ENCODE results near the gene RALGAPB. TPM values are rescaled to one million over a fixed set of nuclear protein-coding genes. Genes with fewer than 3 reads are reported as not detected.

Gene RALGAPB
- total RNA-seq, 1 experiment from 2014 or later: 36.7 TPM

- TF ChIP-seq, protein P1, sequence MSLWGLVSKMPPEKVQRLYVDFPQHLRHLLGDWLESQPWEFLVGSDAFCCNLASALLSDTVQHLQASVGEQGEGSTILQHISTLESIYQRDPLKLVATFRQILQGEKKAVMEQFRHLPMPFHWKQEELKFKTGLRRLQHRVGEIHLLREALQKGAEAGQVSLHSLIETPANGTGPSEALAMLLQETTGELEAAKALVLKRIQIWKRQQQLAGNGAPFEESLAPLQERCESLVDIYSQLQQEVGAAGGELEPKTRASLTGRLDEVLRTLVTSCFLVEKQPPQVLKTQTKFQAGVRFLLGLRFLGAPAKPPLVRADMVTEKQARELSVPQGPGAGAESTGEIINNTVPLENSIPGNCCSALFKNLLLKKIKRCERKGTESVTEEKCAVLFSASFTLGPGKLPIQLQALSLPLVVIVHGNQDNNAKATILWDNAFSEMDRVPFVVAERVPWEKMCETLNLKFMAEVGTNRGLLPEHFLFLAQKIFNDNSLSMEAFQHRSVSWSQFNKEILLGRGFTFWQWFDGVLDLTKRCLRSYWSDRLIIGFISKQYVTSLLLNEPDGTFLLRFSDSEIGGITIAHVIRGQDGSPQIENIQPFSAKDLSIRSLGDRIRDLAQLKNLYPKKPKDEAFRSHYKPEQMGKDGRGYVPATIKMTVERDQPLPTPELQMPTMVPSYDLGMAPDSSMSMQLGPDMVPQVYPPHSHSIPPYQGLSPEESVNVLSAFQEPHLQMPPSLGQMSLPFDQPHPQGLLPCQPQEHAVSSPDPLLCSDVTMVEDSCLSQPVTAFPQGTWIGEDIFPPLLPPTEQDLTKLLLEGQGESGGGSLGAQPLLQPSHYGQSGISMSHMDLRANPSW (CRISPR knock-in tag; conservative IDR thresholded peaks at IDR 0.05; ENCODE audit: low read depth): no peak
- TF ChIP-seq FOXP4 (CRISPR knock-in tag; IDR thresholded peaks at IDR 0.05): no peak
- TF ChIP-seq, protein P2, sequence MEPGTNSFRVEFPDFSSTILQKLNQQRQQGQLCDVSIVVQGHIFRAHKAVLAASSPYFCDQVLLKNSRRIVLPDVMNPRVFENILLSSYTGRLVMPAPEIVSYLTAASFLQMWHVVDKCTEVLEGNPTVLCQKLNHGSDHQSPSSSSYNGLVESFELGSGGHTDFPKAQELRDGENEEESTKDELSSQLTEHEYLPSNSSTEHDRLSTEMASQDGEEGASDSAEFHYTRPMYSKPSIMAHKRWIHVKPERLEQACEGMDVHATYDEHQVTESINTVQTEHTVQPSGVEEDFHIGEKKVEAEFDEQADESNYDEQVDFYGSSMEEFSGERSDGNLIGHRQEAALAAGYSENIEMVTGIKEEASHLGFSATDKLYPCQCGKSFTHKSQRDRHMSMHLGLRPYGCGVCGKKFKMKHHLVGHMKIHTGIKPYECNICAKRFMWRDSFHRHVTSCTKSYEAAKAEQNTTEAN (CRISPR knock-in tag; IDR thresholded peaks at IDR 0.05): no peak
- TF ChIP-seq JUN (CRISPR knock-in tag; IDR thresholded peaks at IDR 0.05): no peak
- no peak for TF ChIP-seq HMGA2 (CRISPR knock-in tag; IDR thresholded peaks at IDR 0.05)
- no peak for TF ChIP-seq EMX1 (CRISPR knock-in tag; IDR thresholded peaks at IDR 0.05)
- no peak for TF ChIP-seq E2F5 (CRISPR knock-in tag; IDR thresholded peaks at IDR 0.05)
Observed at GRCh38 chr20:38625896-38626295, 153.3 kb downstream of the RALGAPB start (continued).

GRCh38 chr20:38626921-38627659 is 154.4 kb downstream of the RALGAPB start:
- Mint-ChIP-seq H3K27ac (no peak overlapping the region), H3K27me3 (ENCODE audit: low read depth) (no peaks in the 10 kb centered on the region), H3K4me3 (no peak overlapping the region), H3K36me3 (no peaks in the 10 kb centered on the region), H3K9me3 (peaks cover 13% of the 10 kb centered on the region), H3K4me1 (peaks cover 20% of the 10 kb centered on the region)
- no peak for DNase-seq (ENCODE audit: low spot score)
- CTCF ChIA-PET: no interaction called here
- no peak for ATAC-seq
- TF ChIP-seq CREM (CRISPR knock-in tag; IDR thresholded peaks at IDR 0.05) (no peak), TEAD1 (CRISPR knock-in tag; IDR thresholded peaks at IDR 0.05) (no peak), E2F4 (CRISPR knock-in tag; IDR thresholded peaks at IDR 0.05; ENCODE audit: borderline replicate concordance, low read depth) (no peak), ZNF396 (CRISPR knock-in tag; IDR thresholded peaks at IDR 0.05; ENCODE audit: borderline replicate concordance) (no peak), NFE2L1 (CRISPR knock-in tag; IDR thresholded peaks at IDR 0.05) (no peak), NR3C1 (CRISPR knock-in tag; conservative IDR thresholded peaks at IDR 0.05; ENCODE audit: low read depth) (no peak), GRHL2 (CRISPR knock-in tag; IDR thresholded peaks at IDR 0.05; ENCODE audit: insufficient replicate concordance, severe bottlenecking) (no peak), FOXK1 (CRISPR knock-in tag; IDR thresholded peaks at IDR 0.05) (no peak), NR1H2 (CRISPR knock-in tag; IDR thresholded peaks at IDR 0.05) (no peak), TCF7 (CRISPR knock-in tag; IDR thresholded peaks at IDR 0.05; ENCODE audit: low read depth) (no peak), ZNF416 (CRISPR knock-in tag; IDR thresholded peaks at IDR 0.05) (no peak), ZNF121 (CRISPR knock-in tag; IDR thresholded peaks at IDR 0.05) (no peak), ETV6 (CRISPR knock-in tag; IDR thresholded peaks at IDR 0.05) (no peak), KAT7 (CRISPR knock-in tag; IDR thresholded peaks at IDR 0.05; ENCODE audit: borderline replicate concordance) (no peak), SMAD4 (CRISPR knock-in tag; IDR thresholded peaks at IDR 0.05) (no peak), TEAD4 (CRISPR knock-in tag; IDR thresholded peaks at IDR 0.05) (no peak), ZNF138 (CRISPR knock-in tag; conservative IDR thresholded peaks at IDR 0.05) (no peak)
- TF ChIP-seq, protein P2 (CRISPR knock-in tag; IDR thresholded peaks at IDR 0.05): no peak
- TF ChIP-seq, protein P3, sequence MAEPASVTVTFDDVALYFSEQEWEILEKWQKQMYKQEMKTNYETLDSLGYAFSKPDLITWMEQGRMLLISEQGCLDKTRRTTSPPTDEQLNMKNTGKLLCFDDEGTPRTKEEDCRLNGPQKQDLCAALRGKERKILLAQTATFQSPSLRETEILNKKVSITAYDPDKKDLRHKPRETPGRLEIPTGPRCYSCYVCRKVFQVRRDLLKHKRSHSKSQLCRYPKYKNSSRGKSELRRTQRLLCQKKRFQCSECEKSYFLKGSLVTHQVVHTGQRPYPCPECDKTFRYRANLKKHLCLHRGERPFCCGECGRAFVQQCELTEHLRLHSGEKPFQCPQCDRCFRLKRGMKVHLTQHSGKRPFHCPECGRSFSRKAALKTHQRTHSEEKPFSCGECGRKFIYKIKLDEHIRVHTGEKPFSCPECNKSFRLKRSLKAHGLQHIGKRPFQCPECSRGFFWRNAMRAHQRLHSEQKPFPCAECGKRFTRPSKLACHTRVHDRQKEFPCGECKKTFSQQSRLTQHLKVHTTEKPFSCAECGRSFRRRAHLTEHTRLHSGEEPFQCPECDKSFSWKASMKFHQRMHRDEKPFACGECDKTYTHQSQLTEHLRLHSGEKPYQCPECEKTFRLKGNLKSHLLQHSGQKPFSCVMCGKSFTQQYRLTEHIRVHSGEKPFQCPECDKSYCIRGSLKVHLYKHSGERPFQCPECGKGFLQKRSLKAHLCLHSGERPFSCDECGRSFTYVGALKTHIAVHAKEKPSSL (CRISPR knock-in tag; conservative IDR thresholded peaks at IDR 0.05): no peak
- POLR2A ChIA-PET: interaction anchor here (0.7 kb wide), 1 partner anchor 632 kb away, joined by 3 read pairs; no protein-coding TSS in a partner anchor
